Measurements from ENCODE around the gene ZNF407.

Gene ZNF407

GRCh38 chr18:75108579-75109318 lies 511.1 kb downstream of the ZNF407 start:
- DNase-seq: no peak

- no peak for DNase-seq
These were observed 511.6 kb downstream of the ZNF407 start for GRCh38 chr18:75109319-75109691.

- no peak for DNase-seq
These were observed 512.1 kb downstream of the ZNF407 start for GRCh38 chr18:75109819-75110218.

DNA sequence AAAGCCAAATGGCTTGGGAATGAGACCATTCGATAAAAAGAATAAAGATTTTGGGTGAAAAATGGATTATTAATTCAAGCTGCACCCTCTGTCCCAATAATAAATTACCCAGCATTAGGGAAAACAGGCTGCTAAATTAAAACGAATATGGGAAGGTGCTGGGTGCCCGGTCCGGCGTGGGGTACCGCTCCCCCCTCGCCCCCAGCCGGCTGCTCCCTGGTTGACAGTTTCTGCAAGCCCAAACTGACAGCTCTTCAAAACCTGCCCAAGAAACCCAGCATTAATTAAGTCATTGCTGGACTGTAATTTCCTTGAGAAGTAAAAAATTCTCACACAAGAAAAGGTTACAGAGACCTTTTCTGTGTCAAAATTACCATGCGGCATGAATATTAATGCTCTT lies 512.6 kb downstream of the ZNF407 start:
- DNase-seq: no peak

- DNase-seq: no peak
These were observed 513.3 kb downstream of the ZNF407 start for GRCh38 chr18:75110846-75111415.

GRCh38 chr18:75111760-75112159 lies 514.1 kb downstream of the ZNF407 start:
- no peak for DNase-seq

DNA sequence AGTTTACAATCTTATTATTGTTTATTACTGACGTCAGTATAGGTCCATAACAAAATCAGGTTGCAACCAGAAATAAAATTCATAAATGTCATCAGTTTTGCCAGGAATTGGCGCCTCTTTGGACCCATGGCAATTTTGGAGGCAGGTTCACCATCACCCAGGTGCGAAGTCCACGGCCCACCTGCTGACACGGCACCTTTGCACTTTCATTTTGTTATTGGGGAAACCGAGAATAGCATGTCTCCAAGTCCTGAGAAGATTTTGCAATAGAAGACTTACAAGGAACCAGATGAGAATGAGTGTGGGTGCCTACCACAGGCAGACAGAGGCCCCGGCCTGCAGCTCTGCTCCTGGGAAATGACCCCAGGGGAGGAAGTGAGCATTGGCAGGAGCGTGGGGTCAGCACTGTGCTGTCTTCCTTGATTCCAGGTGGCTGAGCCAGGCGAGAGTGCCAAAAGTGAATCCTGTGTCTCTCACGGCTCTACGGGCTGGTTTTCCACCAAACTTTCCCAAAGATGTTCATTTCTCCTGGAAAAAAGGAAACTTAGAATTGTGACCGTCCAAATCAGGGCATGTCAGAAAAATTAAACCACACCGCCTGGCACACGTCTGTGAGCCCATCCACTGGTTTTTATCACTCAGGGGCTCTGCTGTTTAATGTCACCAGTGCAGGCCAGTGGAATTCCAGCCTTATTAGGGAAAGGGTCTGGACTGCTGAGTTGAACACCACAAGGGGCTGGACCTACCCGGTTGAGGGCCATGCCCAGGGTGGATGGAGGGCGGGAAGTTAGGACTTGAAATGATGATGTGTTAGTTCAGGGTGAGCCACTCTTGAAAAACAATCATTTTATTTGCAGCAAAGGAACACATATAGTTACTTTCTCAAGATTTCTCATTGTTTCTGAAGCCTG lies 514.8 kb downstream of the ZNF407 start:
- DNase-seq: no peak

- no peak for DNase-seq
These were observed 515.8 kb downstream of the ZNF407 start for GRCh38 chr18:75113455-75113854.

DNA sequence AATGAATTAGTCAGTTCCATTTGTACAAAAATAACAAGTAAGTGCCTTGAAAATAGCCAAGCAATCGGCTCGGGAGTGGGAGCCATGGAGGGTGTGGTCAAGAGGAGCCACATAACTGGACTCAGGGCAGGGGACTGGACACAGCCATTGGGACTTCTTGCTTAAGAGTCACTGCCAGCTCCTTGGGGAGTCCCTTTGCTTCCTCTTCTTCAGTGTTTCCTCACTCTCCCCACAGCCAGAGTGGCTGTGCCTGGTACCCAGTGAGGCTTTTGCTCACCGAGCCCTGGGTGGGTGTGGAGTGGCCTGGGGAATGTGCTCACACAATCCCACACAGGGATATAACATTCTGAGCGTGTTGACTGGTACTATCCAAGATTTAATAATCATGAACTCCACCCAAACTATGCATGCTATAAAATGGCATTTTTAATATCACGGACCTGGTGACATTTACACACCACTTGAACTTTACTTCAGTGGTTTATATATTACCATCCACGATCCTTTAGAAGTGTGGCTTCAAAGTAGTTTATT lies 516.6 kb downstream of the ZNF407 start:
- DNase-seq: peak in 3 of 4 experiments; percentile 7 to 29 (median 20)

All from suppressor macrophage (primary cell).